ENCODE data around the gene TOP3A.

TOP3A gene

GRCh38 chr17:18246109-18246725 is 68.6 kb downstream of the TOP3A start:
- Histone ChIP-seq H3K4me1 (ENCODE audit: control insufficient read depth, insufficient read depth, low read length, unreplicated experiment) (no peaks in the 10 kb centered on the region), H3K79me2 (ENCODE audit: control insufficient read depth, insufficient read depth, low read length, unreplicated experiment) (no peaks in the 10 kb centered on the region), H3K4me3 (ENCODE audit: low read depth, low read length) (no peak overlapping the region), H2AFZ (ENCODE audit: low read length, unreplicated experiment) (no peak overlapping the region), H3K36me3 (ENCODE audit: insufficient read depth, low read length) (peaks cover 27% of the 10 kb centered on the region; the same call in 1 of the 2 replicates), H3K27me3 (ENCODE audit: insufficient read depth, low read length) (no peaks in the 10 kb centered on the region), H3K27ac (ENCODE audit: low read depth, low read length) (no peak overlapping the region)

GRCh38 chr17:18245038-18245776 is 69.6 kb downstream of the TOP3A start:
- peaks cover 26% of the 10 kb centered on the region; the same call in 1 of the 2 replicates for H3K36me3 ChIP-seq (ENCODE audit: insufficient read depth, low read length)
- no peaks in the 10 kb centered on the region for H3K27me3 ChIP-seq (ENCODE audit: insufficient read depth, low read length)
- H3K4me1 ChIP-seq (ENCODE audit: control insufficient read depth, insufficient read depth, low read length, unreplicated experiment), result no peaks in the 10 kb centered on the region
- no peak overlapping the region for H2AFZ ChIP-seq (ENCODE audit: low read length, unreplicated experiment)
- no peaks in the 10 kb centered on the region for H3K79me2 ChIP-seq (ENCODE audit: control insufficient read depth, insufficient read depth, low read length, unreplicated experiment)
- no peak overlapping the region for H3K27ac ChIP-seq (ENCODE audit: low read depth, low read length)
- H3K4me3 ChIP-seq (ENCODE audit: low read depth, low read length), result no peak overlapping the region

GRCh38 chr17:18241229-18241871 is 73.4 kb downstream of the TOP3A start:
- Histone ChIP-seq H3K27me3 (ENCODE audit: insufficient read depth, low read length) (no peaks in the 10 kb centered on the region), H3K27ac (ENCODE audit: low read depth, low read length) (no peak overlapping the region), H3K36me3 (ENCODE audit: insufficient read depth, low read length) (peaks cover 7% of the 10 kb centered on the region; the same call in 1 of the 2 replicates), H2AFZ (ENCODE audit: low read length, unreplicated experiment) (no peak overlapping the region), H3K4me1 (ENCODE audit: control insufficient read depth, insufficient read depth, low read length, unreplicated experiment) (peaks cover under 1% of the 10 kb centered on the region), H3K79me2 (ENCODE audit: control insufficient read depth, insufficient read depth, low read length, unreplicated experiment) (no peaks in the 10 kb centered on the region), H3K4me3 (ENCODE audit: low read depth, low read length) (no peak overlapping the region)

GRCh38 chr17:18240449-18240848 is 74.3 kb downstream of the TOP3A start:
- H3K79me2 ChIP-seq (ENCODE audit: control insufficient read depth, insufficient read depth, low read length, unreplicated experiment), result no peaks in the 10 kb centered on the region
- H2AFZ ChIP-seq (ENCODE audit: low read length, unreplicated experiment), result no peak overlapping the region

GRCh38 chr17:18238299-18238698 is 76.5 kb downstream of the TOP3A start:
- H2AFZ ChIP-seq (ENCODE audit: low read length, unreplicated experiment), result no peak overlapping the region
- H3K36me3 ChIP-seq (ENCODE audit: insufficient read depth, low read length), result no peaks in the 10 kb centered on the region

More at GRCh38 chr17:18240449-18240848, 74.3 kb downstream of the TOP3A start:
- Histone ChIP-seq H3K4me1 (ENCODE audit: control insufficient read depth, insufficient read depth, low read length, unreplicated experiment) (peaks cover 10% of the 10 kb centered on the region), H3K36me3 (ENCODE audit: insufficient read depth, low read length) (0 out of 2 replicates have a peak, but pooled peaks cover under 1% of the 10 kb centered on the region), H3K27ac (ENCODE audit: low read depth, low read length) (no peak overlapping the region), H3K4me3 (ENCODE audit: low read depth, low read length) (no peak overlapping the region), H3K27me3 (ENCODE audit: insufficient read depth, low read length) (no peaks in the 10 kb centered on the region)

GRCh38 chr17:18237461-18237860 is 77.3 kb downstream of the TOP3A start:
- no peaks in the 10 kb centered on the region for H3K27me3 ChIP-seq (ENCODE audit: insufficient read depth, low read length)
- no peaks in the 10 kb centered on the region for H3K79me2 ChIP-seq (ENCODE audit: control insufficient read depth, insufficient read depth, low read length, unreplicated experiment)
- no peaks in the 10 kb centered on the region for H3K36me3 ChIP-seq (ENCODE audit: insufficient read depth, low read length)
- no peak overlapping the region for H3K4me3 ChIP-seq (ENCODE audit: low read depth, low read length)
- no peak overlapping the region for H3K27ac ChIP-seq (ENCODE audit: low read depth, low read length)
- peaks cover 16% of the 10 kb centered on the region for H3K4me1 ChIP-seq (ENCODE audit: control insufficient read depth, insufficient read depth, low read length, unreplicated experiment)
- H2AFZ ChIP-seq (ENCODE audit: low read length, unreplicated experiment), result no peak overlapping the region

More at GRCh38 chr17:18238299-18238698, 76.5 kb downstream of the TOP3A start:
- no peaks in the 10 kb centered on the region for H3K79me2 ChIP-seq (ENCODE audit: control insufficient read depth, insufficient read depth, low read length, unreplicated experiment)
- H3K27ac ChIP-seq (ENCODE audit: low read depth, low read length), result no peak overlapping the region
- H3K4me3 ChIP-seq (ENCODE audit: low read depth, low read length), result no peak overlapping the region
- no peaks in the 10 kb centered on the region for H3K27me3 ChIP-seq (ENCODE audit: insufficient read depth, low read length)
- peaks cover 16% of the 10 kb centered on the region for H3K4me1 ChIP-seq (ENCODE audit: control insufficient read depth, insufficient read depth, low read length, unreplicated experiment)

- Histone ChIP-seq H3K27ac (ENCODE audit: low read depth, low read length) (peak overlapping the region; percentile 60), H3K36me3 (ENCODE audit: insufficient read depth, low read length) (no peaks in the 10 kb centered on the region), H3K4me3 (ENCODE audit: low read depth, low read length) (no peak overlapping the region), H3K79me2 (ENCODE audit: control insufficient read depth, insufficient read depth, low read length, unreplicated experiment) (no peaks in the 10 kb centered on the region), H2AFZ (ENCODE audit: low read length, unreplicated experiment) (no peak overlapping the region), H3K4me1 (ENCODE audit: control insufficient read depth, insufficient read depth, low read length, unreplicated experiment) (peaks cover 16% of the 10 kb centered on the region), H3K27me3 (ENCODE audit: insufficient read depth, low read length) (no peaks in the 10 kb centered on the region)
Measured at GRCh38 chr17:18236494-18236893, 78.3 kb downstream of the TOP3A start.

GRCh38 chr17:18235743-18236256 is 79.0 kb downstream of the TOP3A start:
- Histone ChIP-seq H3K79me2 (ENCODE audit: control insufficient read depth, insufficient read depth, low read length, unreplicated experiment) (no peaks in the 10 kb centered on the region), H3K36me3 (ENCODE audit: insufficient read depth, low read length) (no peaks in the 10 kb centered on the region), H2AFZ (ENCODE audit: low read length, unreplicated experiment) (no peak overlapping the region), H3K27me3 (ENCODE audit: insufficient read depth, low read length) (no peaks in the 10 kb centered on the region), H3K4me1 (ENCODE audit: control insufficient read depth, insufficient read depth, low read length, unreplicated experiment) (peaks cover 16% of the 10 kb centered on the region), H3K4me3 (ENCODE audit: low read depth, low read length) (no peak overlapping the region), H3K27ac (ENCODE audit: low read depth, low read length) (peak overlapping the region; percentile 60)

GRCh38 chr17:18234853-18235380 is 79.9 kb downstream of the TOP3A start:
- Histone ChIP-seq H3K27ac (ENCODE audit: low read depth, low read length) (peak overlapping the region; percentile 60; the same call in 1 of the 2 replicates), H3K36me3 (ENCODE audit: insufficient read depth, low read length) (no peaks in the 10 kb centered on the region)

GRCh38 chr17:18233803-18234518 is 80.8 kb downstream of the TOP3A start:
- Histone ChIP-seq H2AFZ (ENCODE audit: low read length, unreplicated experiment) (no peak overlapping the region), H3K4me3 (ENCODE audit: low read depth, low read length) (no peak overlapping the region), H3K36me3 (ENCODE audit: insufficient read depth, low read length) (no peaks in the 10 kb centered on the region), H3K79me2 (ENCODE audit: control insufficient read depth, insufficient read depth, low read length, unreplicated experiment) (peaks cover 11% of the 10 kb centered on the region), H3K4me1 (ENCODE audit: control insufficient read depth, insufficient read depth, low read length, unreplicated experiment) (peaks cover 16% of the 10 kb centered on the region), H3K27ac (ENCODE audit: low read depth, low read length) (no peak overlapping the region), H3K27me3 (ENCODE audit: insufficient read depth, low read length) (no peaks in the 10 kb centered on the region)

More at GRCh38 chr17:18234853-18235380, 79.9 kb downstream of the TOP3A start:
- peaks cover 16% of the 10 kb centered on the region for H3K4me1 ChIP-seq (ENCODE audit: control insufficient read depth, insufficient read depth, low read length, unreplicated experiment)
- H3K4me3 ChIP-seq (ENCODE audit: low read depth, low read length), result no peak overlapping the region
- H2AFZ ChIP-seq (ENCODE audit: low read length, unreplicated experiment), result no peak overlapping the region
- H3K27me3 ChIP-seq (ENCODE audit: insufficient read depth, low read length), result no peaks in the 10 kb centered on the region
- H3K79me2 ChIP-seq (ENCODE audit: control insufficient read depth, insufficient read depth, low read length, unreplicated experiment), result peaks cover 3% of the 10 kb centered on the region

Measured in ACC112 (cell line).